ENCODE results near the gene GMDS. TPM values are rescaled to one million over a fixed set of nuclear protein-coding genes. Genes with fewer than 3 reads are reported as not detected.

The GMDS gene
- total RNA-seq, 1 donor: 23.2 TPM

- Histone ChIP-seq H3K27me3 (ENCODE audit: insufficient read depth, low read length) (no peaks in the 10 kb centered on the region), H3K4me2 (ENCODE audit: insufficient read depth, low read length) (no peak overlapping the region), H3K27ac (ENCODE audit: low read depth, low read length) (no peak overlapping the region), H3K4me1 (ENCODE audit: insufficient read depth, low read length) (peaks cover 13% of the 10 kb centered on the region), H3K9me3 (ENCODE audit: low read depth, low read length) (no peaks in the 10 kb centered on the region), H2AFZ (ENCODE audit: low read length) (no peak overlapping the region), H4K20me1 (ENCODE audit: insufficient read depth, low read length) (no peaks in the 10 kb centered on the region), H3K79me2 (ENCODE audit: insufficient read depth, low read length) (no peaks in the 10 kb centered on the region), H3K4me3 (ENCODE audit: insufficient read depth, low read length) (no peak overlapping the region), H3K36me3 (ENCODE audit: insufficient read depth, low read length) (no peaks in the 10 kb centered on the region)
- TF ChIP-seq CTCF (IDR thresholded peaks at IDR 0.05; ENCODE audit: extremely low read depth, low read depth, low read length): no peak
- no peak for DNase-seq (ENCODE audit: insufficient read length, low spot score, missing footprints)
Observed at GRCh38 chr6:1893470-1894130, 351.8 kb downstream of the GMDS start.

- TF ChIP-seq CTCF (IDR thresholded peaks at IDR 0.05; ENCODE audit: extremely low read depth, low read depth, low read length): no peak
Observed at GRCh38 chr6:1892716-1893115, 352.7 kb downstream of the GMDS start.

GRCh38 chr6:1890987-1891386 is 354.4 kb downstream of the GMDS start:
- Histone ChIP-seq H3K4me3 (ENCODE audit: insufficient read depth, low read length) (no peak overlapping the region), H3K4me1 (ENCODE audit: insufficient read depth, low read length) (peaks cover 14% of the 10 kb centered on the region), H2AFZ (ENCODE audit: low read length) (no peak overlapping the region), H3K36me3 (ENCODE audit: insufficient read depth, low read length) (no peaks in the 10 kb centered on the region), H3K9me3 (ENCODE audit: low read depth, low read length) (no peaks in the 10 kb centered on the region), H3K27ac (ENCODE audit: low read depth, low read length) (no peak overlapping the region), H3K79me2 (ENCODE audit: insufficient read depth, low read length) (no peaks in the 10 kb centered on the region), H3K27me3 (ENCODE audit: insufficient read depth, low read length) (no peaks in the 10 kb centered on the region), H3K4me2 (ENCODE audit: insufficient read depth, low read length) (no peak overlapping the region), H4K20me1 (ENCODE audit: insufficient read depth, low read length) (no peaks in the 10 kb centered on the region)
- DNase-seq (ENCODE audit: insufficient read length, low spot score, missing footprints): no peak
- TF ChIP-seq CTCF (IDR thresholded peaks at IDR 0.05; ENCODE audit: extremely low read depth, low read depth, low read length): no peak

More at GRCh38 chr6:1892716-1893115, 352.7 kb downstream of the GMDS start:
- no peak overlapping the region for H3K27ac ChIP-seq (ENCODE audit: low read depth, low read length)
- H3K79me2 ChIP-seq (ENCODE audit: insufficient read depth, low read length): no peaks in the 10 kb centered on the region
- H3K4me2 ChIP-seq (ENCODE audit: insufficient read depth, low read length): no peak overlapping the region
- no peak overlapping the region for H3K4me3 ChIP-seq (ENCODE audit: insufficient read depth, low read length)
- peaks cover 13% of the 10 kb centered on the region for H3K4me1 ChIP-seq (ENCODE audit: insufficient read depth, low read length)
- H3K27me3 ChIP-seq (ENCODE audit: insufficient read depth, low read length): no peaks in the 10 kb centered on the region
- H3K9me3 ChIP-seq (ENCODE audit: low read depth, low read length): no peaks in the 10 kb centered on the region
- H2AFZ ChIP-seq (ENCODE audit: low read length): no peak overlapping the region
- no peaks in the 10 kb centered on the region for H3K36me3 ChIP-seq (ENCODE audit: insufficient read depth, low read length)
- DNase-seq (ENCODE audit: insufficient read length, low spot score, missing footprints): no peak
- no peaks in the 10 kb centered on the region for H4K20me1 ChIP-seq (ENCODE audit: insufficient read depth, low read length)

- no peak overlapping the region for H3K27ac ChIP-seq (ENCODE audit: low read depth, low read length)
- H4K20me1 ChIP-seq (ENCODE audit: insufficient read depth, low read length): no peaks in the 10 kb centered on the region
- H3K4me2 ChIP-seq (ENCODE audit: insufficient read depth, low read length): no peak overlapping the region
- no peak overlapping the region for H3K4me3 ChIP-seq (ENCODE audit: insufficient read depth, low read length)
- H3K9me3 ChIP-seq (ENCODE audit: low read depth, low read length): no peaks in the 10 kb centered on the region
- no peaks in the 10 kb centered on the region for H3K27me3 ChIP-seq (ENCODE audit: insufficient read depth, low read length)
- no peak for TF ChIP-seq CTCF (IDR thresholded peaks at IDR 0.05; ENCODE audit: extremely low read depth, low read depth, low read length)
- H2AFZ ChIP-seq (ENCODE audit: low read length): no peak overlapping the region
- no peaks in the 10 kb centered on the region for H3K79me2 ChIP-seq (ENCODE audit: insufficient read depth, low read length)
- H3K4me1 ChIP-seq (ENCODE audit: insufficient read depth, low read length): peaks cover 13% of the 10 kb centered on the region
- no peaks in the 10 kb centered on the region for H3K36me3 ChIP-seq (ENCODE audit: insufficient read depth, low read length)
- DNase-seq (ENCODE audit: insufficient read length, low spot score, missing footprints): no peak
Observed at GRCh38 chr6:1890071-1890470, 355.3 kb downstream of the GMDS start.
